ENCODE measurements around the gene MAPK1IP1L.
"Not testable (repeated sequence)": the region's sequence is repeated elsewhere in the genome, so short reads cannot be mapped to it uniquely, and the experiment has no call there.

Gene MAPK1IP1L

GRCh38 chr14:55073856-55074255, 22.4 kb downstream of the MAPK1IP1L start:
- CTCF ChIA-PET, result interaction anchor here (1.1 kb wide), 1 partner anchor 23 kb away, joined by 4 read pairs; the partner anchor contains the start of gene MAPK1IP1L
- POLR2A ChIA-PET, result no interaction called here
- no peak for DNase-seq (ENCODE audit: extremely low spot score)
- TF ChIP-seq, protein P1, sequence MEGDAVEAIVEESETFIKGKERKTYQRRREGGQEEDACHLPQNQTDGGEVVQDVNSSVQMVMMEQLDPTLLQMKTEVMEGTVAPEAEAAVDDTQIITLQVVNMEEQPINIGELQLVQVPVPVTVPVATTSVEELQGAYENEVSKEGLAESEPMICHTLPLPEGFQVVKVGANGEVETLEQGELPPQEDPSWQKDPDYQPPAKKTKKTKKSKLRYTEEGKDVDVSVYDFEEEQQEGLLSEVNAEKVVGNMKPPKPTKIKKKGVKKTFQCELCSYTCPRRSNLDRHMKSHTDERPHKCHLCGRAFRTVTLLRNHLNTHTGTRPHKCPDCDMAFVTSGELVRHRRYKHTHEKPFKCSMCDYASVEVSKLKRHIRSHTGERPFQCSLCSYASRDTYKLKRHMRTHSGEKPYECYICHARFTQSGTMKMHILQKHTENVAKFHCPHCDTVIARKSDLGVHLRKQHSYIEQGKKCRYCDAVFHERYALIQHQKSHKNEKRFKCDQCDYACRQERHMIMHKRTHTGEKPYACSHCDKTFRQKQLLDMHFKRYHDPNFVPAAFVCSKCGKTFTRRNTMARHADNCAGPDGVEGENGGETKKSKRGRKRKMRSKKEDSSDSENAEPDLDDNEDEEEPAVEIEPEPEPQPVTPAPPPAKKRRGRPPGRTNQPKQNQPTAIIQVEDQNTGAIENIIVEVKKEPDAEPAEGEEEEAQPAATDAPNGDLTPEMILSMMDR (IDR thresholded peaks at IDR 0.05; ENCODE audit: control extremely low read depth, extremely low read depth, low read depth, missing control alignments), result no peak

- TF ChIP-seq, protein P1 (IDR thresholded peaks at IDR 0.05; ENCODE audit: control extremely low read depth, extremely low read depth, low read depth, missing control alignments), result no peak
Measured at GRCh38 chr14:55074662-55075061, 23.2 kb downstream of the MAPK1IP1L start.

GRCh38 chr14:55075628-55076175, 24.3 kb downstream of the MAPK1IP1L start:
- DNase-seq (ENCODE audit: extremely low spot score), result no peak
- TF ChIP-seq, protein P1 (IDR thresholded peaks at IDR 0.05; ENCODE audit: control extremely low read depth, extremely low read depth, low read depth, missing control alignments), result no peak
- ChIA-PET CTCF (interaction anchor here (1.1 to 2.1 kb wide), 5 partner anchors 13 to 85 kb away, joined by 3 to 10 read pairs (median 3); partner anchors contain the start of gene MAPK1IP1L), POLR2A (no interaction called here)

More at GRCh38 chr14:55074662-55075061, 23.2 kb downstream of the MAPK1IP1L start:
- POLR2A ChIA-PET, result interaction anchor here (0.6 kb wide), 1 partner anchor 9 kb away, joined by 5 read pairs; no protein-coding TSS in a partner anchor
- DNase-seq (ENCODE audit: extremely low spot score), result peak; percentile 39
- CTCF ChIA-PET, result interaction anchor here (0.7 to 2.1 kb wide), 6 partner anchors 9 to 86 kb away, joined by 3 to 10 read pairs (median 3); partner anchors contain the start of gene MAPK1IP1L

DNA sequence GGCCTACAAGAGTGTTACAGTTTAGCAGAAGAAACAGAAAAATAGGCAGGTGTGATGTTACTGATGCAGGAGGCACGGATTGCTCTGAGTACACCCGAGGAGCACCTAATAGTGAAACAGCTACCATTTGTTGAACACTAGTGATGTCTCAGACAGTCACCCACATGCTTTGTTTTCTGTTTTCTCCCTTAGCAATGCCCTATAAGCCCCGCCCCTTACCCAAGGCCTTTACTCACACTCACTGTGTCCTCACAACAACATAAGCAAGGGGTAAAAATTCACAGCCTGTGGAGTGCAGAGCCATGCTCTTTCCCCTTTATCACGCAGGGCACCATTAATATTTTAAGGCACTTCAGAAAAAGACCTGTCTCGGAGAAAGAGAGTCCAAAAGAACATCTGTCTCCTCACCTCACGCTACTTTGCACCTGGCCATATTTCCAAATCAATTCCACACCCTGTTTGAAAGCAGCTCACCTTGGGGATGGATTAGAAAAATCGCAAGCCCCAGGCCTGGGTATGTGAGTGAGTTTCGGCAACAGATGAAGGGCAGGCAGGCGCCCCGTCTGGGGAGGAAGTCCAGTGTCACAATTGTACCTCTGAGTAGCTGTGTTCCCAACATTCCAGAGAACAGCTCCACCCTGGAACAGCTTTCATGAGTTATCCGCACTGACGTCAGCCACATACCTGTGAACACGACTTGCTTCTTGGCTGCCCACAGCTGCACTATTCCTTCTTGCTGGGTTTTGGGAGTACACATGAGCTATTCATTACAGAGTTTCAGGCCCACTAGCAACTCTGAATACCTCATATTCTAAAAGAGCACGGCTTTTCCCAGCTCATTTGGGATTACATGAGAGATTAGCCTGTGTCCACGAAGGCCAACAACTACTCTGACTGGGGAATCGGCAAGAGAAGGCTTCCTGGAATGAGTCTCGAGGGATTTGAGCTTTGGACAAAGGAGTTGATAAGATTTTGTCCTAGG, 26.0 kb downstream of the MAPK1IP1L start:
- DNase-seq (ENCODE audit: extremely low spot score), result no peak
- POLR2A ChIA-PET, result no interaction called here

DNA sequence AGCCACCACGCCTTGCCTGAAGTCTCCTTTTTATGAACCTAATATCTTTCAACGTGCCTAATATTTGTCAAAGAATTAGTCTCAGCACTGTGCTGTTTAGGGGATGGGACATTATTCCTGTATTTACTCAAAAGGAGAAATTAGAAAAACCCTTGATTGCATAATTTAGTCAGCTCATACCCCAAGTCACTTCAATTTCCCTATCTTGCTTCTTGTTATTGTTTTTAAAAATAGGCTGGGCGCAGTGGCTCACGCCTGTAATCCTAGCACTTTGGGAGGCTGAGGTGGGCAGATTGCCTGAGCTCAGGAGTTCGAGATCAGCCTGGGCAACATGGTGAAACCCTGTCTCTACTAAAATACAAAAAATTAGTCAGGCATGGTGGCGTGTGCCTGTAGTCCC, 28.5 kb downstream of the MAPK1IP1L start:
- DNase-seq (ENCODE audit: extremely low spot score); POLR2A ChIA-PET: not testable (repeated sequence)
- CTCF ChIA-PET, result interaction anchor here (0.9 to 4.0 kb wide), 7 partner anchors 8 to 275 kb away, joined by 3 to 34 read pairs (median 5); partner anchors contain the start of gene MAPK1IP1L

More for the DNA sequence above, 26.0 kb downstream of the MAPK1IP1L start:
- TF ChIP-seq, protein P1 (IDR thresholded peaks at IDR 0.05; ENCODE audit: control extremely low read depth, extremely low read depth, low read depth, missing control alignments), result no peak
- CTCF ChIA-PET, result interaction anchor here (1.2 to 4.0 kb wide), 11 partner anchors 10 to 277 kb away, joined by 3 to 34 read pairs (median 6); partner anchors contain the start of gene MAPK1IP1L

- POLR2A ChIA-PET, result no interaction called here
- CTCF ChIA-PET, result interaction anchor here (1.0 to 2.5 kb wide), 5 partner anchors 9 to 79 kb away, joined by 3 to 8 read pairs (median 4); partner anchors contain the start of gene MAPK1IP1L
Measured at GRCh38 chr14:55084401-55085059, 33.1 kb downstream of the MAPK1IP1L start.

More at GRCh38 chr14:55084401-55085059, 33.1 kb downstream of the MAPK1IP1L start:
- DNase-seq (ENCODE audit: extremely low spot score), result no peak
- TF ChIP-seq, protein P1 (IDR thresholded peaks at IDR 0.05; ENCODE audit: control extremely low read depth, extremely low read depth, low read depth, missing control alignments), result no peak
